Stimulated activated CD4-positive, alpha-beta T cell treated with anti-CD3 and anti-CD28 coated beads, Interleukin-4, amount 100 ng/mL, for 4 hours (primary cell): ENCODE data around the gene LRMDA.
"Not testable (repeated sequence)": the region's sequence is repeated elsewhere in the genome, so short reads cannot be mapped to it uniquely, and the experiment has no call there.

Experiments used
- DNase-seq, 2 experiments: peaks; one replicate each; pipeline ENCODE4 v3.0.0-alpha.2; 2020

Gene LRMDA

GRCh38 chr10:75508814-75509306, 77.4 kb downstream of the LRMDA start:
- DNase-seq, result no peak

GRCh38 chr10:75509706-75510105, 78.3 kb downstream of the LRMDA start:
- DNase-seq, result no peak

- DNase-seq, result no peak
Observed at GRCh38 chr10:75511011-75511410, 79.6 kb downstream of the LRMDA start.

- no peak for DNase-seq
Observed at GRCh38 chr10:75512203-75512933, 80.9 kb downstream of the LRMDA start.

GRCh38 chr10:75513292-75513885, 82.0 kb downstream of the LRMDA start:
- no peak for DNase-seq

GRCh38 chr10:75514830-75515229, 83.4 kb downstream of the LRMDA start:
- no peak for DNase-seq

- not testable (repeated sequence) for DNase-seq
Observed at GRCh38 chr10:75516154-75516553, 84.7 kb downstream of the LRMDA start.

GRCh38 chr10:75519213-75519612, 87.8 kb downstream of the LRMDA start:
- DNase-seq, result not testable (repeated sequence)

GRCh38 chr10:75521194-75521829, 89.9 kb downstream of the LRMDA start:
- DNase-seq, result not testable (repeated sequence)

GRCh38 chr10:75525067-75525466, 93.6 kb downstream of the LRMDA start:
- DNase-seq, result no peak

GRCh38 chr10:75525646-75526045, 94.2 kb downstream of the LRMDA start:
- DNase-seq, result no peak

GRCh38 chr10:75527542-75527941, 96.1 kb downstream of the LRMDA start:
- DNase-seq, result no peak

GRCh38 chr10:75528392-75528791, 97.0 kb downstream of the LRMDA start:
- DNase-seq, result no peak

GRCh38 chr10:75530299-75530698, 98.9 kb downstream of the LRMDA start:
- no peak for DNase-seq

GRCh38 chr10:75531571-75532031, 100.2 kb downstream of the LRMDA start:
- no peak for DNase-seq

GRCh38 chr10:75532253-75532924, 101.0 kb downstream of the LRMDA start:
- no peak for DNase-seq

GRCh38 chr10:75538144-75538543, 106.7 kb downstream of the LRMDA start:
- DNase-seq, result no peak

GRCh38 chr10:75538765-75539164, 107.3 kb downstream of the LRMDA start:
- DNase-seq, result no peak

GRCh38 chr10:75540357-75540966, 109.0 kb downstream of the LRMDA start:
- DNase-seq, result no peak

GRCh38 chr10:75540981-75541380, 109.6 kb downstream of the LRMDA start:
- no peak for DNase-seq

- DNase-seq, result no peak
Observed at GRCh38 chr10:75541411-75541810, 110.0 kb downstream of the LRMDA start.

GRCh38 chr10:75542084-75542483, 110.7 kb downstream of the LRMDA start:
- no peak for DNase-seq

- DNase-seq, result no peak
Observed at GRCh38 chr10:75542906-75543305, 111.5 kb downstream of the LRMDA start.
